Measurements from ENCODE around the gene TSNAX.

Gene TSNAX

DNA sequence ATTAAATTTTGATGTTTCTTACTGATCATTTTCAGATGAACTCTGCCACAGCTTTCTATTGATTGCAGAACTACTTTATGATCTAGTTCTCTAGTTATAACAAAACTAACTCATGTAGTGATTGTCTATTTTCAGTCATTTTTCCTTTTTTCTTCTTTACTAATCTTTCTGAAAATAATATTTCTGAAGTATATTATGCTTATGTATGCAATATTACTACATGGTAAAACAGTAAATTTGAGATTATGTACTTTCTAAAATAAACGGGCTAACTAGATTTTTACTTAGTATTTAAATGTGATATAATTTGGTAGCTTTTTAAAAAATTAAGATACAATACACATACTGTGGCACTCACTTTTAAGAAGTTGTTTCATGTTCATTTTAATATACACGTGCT, 7.6 kb downstream of the TSNAX start:
- Mint-ChIP-seq H3K9me3 (ENCODE audit: low read depth) (no peaks in the 10 kb centered on the region), H3K4me1 (ENCODE audit: low read depth) (peaks cover 49% of the 10 kb centered on the region), H3K36me3 (peaks cover 17% of the 10 kb centered on the region)

GRCh38 chr1:231540847-231541246, 12.4 kb downstream of the TSNAX start:
- H3K9me3 Mint-ChIP-seq (ENCODE audit: low read depth) = no peaks in the 10 kb centered on the region
- H3K27me3 Mint-ChIP-seq = no peaks in the 10 kb centered on the region
- peaks cover 14% of the 10 kb centered on the region for H3K4me1 Mint-ChIP-seq (ENCODE audit: low read depth)
- peaks cover 26% of the 10 kb centered on the region for H3K36me3 Mint-ChIP-seq
- no peak overlapping the region for H3K4me3 Mint-ChIP-seq
- H3K27ac Mint-ChIP-seq = no peak overlapping the region

More for the DNA sequence above, 7.6 kb downstream of the TSNAX start:
- no peaks in the 10 kb centered on the region for H3K27me3 Mint-ChIP-seq
- H3K27ac Mint-ChIP-seq = no peak overlapping the region
- H3K4me3 Mint-ChIP-seq = no peak overlapping the region

DNA sequence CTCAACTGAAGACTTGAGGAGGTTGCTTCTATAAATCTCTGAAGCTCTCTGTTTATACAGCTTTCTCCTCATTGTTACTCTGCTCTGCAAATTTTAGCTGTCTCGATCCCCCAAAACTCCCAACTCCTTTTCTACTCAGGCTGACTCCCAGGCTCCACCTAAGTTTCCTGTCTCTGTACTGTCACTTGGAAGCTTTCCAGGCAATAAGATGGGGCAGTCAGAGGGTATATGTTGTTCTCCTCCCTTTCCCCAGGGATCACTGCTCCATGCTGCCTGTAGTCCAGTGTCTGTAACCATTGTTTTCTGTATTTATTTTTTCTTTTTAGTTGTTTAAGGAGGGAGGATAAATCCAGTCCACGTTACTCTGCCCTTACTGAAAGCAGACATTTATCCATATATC, 13.4 kb downstream of the TSNAX start:
- peaks cover 26% of the 10 kb centered on the region for H3K36me3 Mint-ChIP-seq

DNA sequence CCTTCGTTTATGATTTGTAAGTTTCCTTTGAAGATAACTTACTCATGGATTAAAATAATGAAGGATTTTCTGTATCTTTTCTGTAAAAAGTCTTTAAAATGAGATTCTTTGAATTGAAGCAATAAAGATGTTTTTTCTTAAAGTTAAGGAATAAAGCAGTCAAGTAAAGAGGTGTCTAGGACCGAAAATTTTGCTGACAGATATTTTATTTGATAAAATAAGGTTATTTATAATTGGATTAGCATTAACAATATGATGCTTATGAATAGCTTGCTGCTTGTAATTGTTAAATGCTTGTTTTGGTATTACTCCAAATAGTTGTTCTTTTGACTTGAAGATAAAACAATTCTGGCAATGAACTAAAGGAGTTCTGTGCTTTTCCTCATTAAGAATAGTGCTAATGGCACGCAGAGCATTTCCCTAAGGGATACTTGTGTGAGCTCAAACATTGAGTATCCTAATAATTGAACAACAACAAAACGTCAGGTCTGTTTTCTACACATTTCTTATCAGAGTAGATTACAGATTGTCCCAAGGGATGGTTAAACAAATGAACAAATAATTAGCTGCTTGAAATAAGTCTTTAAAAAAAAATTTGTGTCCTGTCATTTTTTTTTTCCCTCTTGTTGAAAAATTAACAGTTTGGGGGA, 16.6 kb downstream of the TSNAX start:
- peaks cover 11% of the 10 kb centered on the region for H3K4me1 Mint-ChIP-seq (ENCODE audit: low read depth)
- H3K4me3 Mint-ChIP-seq = no peak overlapping the region
- no peaks in the 10 kb centered on the region for H3K9me3 Mint-ChIP-seq (ENCODE audit: low read depth)
- peaks cover 23% of the 10 kb centered on the region for H3K36me3 Mint-ChIP-seq
- H3K27ac Mint-ChIP-seq = no peak overlapping the region
- no peaks in the 10 kb centered on the region for H3K27me3 Mint-ChIP-seq

More for the DNA sequence above, 13.4 kb downstream of the TSNAX start:
- H3K27me3 Mint-ChIP-seq = no peaks in the 10 kb centered on the region
- H3K4me3 Mint-ChIP-seq = no peak overlapping the region
- H3K9me3 Mint-ChIP-seq (ENCODE audit: low read depth) = no peaks in the 10 kb centered on the region
- peaks cover 9% of the 10 kb centered on the region for H3K4me1 Mint-ChIP-seq (ENCODE audit: low read depth)
- H3K27ac Mint-ChIP-seq = no peak overlapping the region

DNA sequence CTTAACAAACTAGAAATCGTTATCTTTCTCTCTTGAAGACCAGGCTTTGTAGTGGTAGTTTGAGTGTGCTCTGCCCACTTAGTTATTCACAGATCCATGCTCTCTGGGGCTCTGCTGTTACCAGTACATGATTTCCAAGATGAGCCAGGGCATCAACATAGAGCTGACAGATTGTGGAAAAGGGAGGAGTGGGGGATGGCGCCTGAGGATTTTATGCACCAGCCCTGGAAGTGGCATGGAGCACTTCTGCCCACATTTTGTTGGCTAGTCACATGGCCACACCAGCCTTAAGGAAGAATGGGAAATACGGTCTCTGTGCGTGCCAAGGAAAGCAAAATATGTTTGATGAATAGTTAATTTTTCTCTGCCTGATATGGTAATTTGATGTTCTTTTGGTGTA, 18.2 kb downstream of the TSNAX start:
- Mint-ChIP-seq H3K4me1 (ENCODE audit: low read depth) (peaks cover 12% of the 10 kb centered on the region), H3K9me3 (ENCODE audit: low read depth) (no peaks in the 10 kb centered on the region), H3K4me3 (no peak overlapping the region), H3K36me3 (peaks cover 13% of the 10 kb centered on the region), H3K27ac (no peak overlapping the region), H3K27me3 (no peaks in the 10 kb centered on the region)

GRCh38 chr1:231549733-231550447, 21.4 kb downstream of the TSNAX start:
- Mint-ChIP-seq H3K9me3 (ENCODE audit: low read depth) (no peaks in the 10 kb centered on the region), H3K27ac (no peak overlapping the region), H3K36me3 (peaks cover 6% of the 10 kb centered on the region), H3K4me1 (ENCODE audit: low read depth) (peaks cover 15% of the 10 kb centered on the region), H3K4me3 (no peak overlapping the region), H3K27me3 (no peaks in the 10 kb centered on the region)

DNA sequence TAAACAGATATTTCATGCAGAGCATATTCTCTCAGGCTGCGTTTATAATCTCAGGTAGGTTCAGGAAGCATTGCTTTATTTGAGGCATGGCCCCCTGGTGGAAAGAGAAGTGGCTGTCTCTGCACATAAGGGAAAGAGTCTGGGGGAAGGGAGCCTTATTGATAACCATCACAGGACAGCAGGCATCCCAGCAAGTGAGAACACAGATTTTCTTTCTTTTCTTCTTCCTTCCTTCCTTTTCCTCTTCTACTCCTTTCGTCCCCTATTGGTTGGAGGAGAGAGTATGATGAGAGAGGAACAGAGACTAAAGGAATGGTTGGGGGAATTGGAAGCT, 21.9 kb downstream of the TSNAX start:
- no peak overlapping the region for H3K4me3 Mint-ChIP-seq
- peaks cover 18% of the 10 kb centered on the region for H3K4me1 Mint-ChIP-seq (ENCODE audit: low read depth)
- no peak overlapping the region for H3K27ac Mint-ChIP-seq
- H3K36me3 Mint-ChIP-seq = peaks cover 10% of the 10 kb centered on the region
- no peaks in the 10 kb centered on the region for H3K27me3 Mint-ChIP-seq
- no peaks in the 10 kb centered on the region for H3K9me3 Mint-ChIP-seq (ENCODE audit: low read depth)

- no peaks in the 10 kb centered on the region for H3K27me3 Mint-ChIP-seq
- H3K4me1 Mint-ChIP-seq (ENCODE audit: low read depth) = peaks cover 31% of the 10 kb centered on the region
- H3K9me3 Mint-ChIP-seq (ENCODE audit: low read depth) = no peaks in the 10 kb centered on the region
- H3K4me3 Mint-ChIP-seq = no peak overlapping the region
- H3K27ac Mint-ChIP-seq = no peak overlapping the region
- H3K36me3 Mint-ChIP-seq = peaks cover 8% of the 10 kb centered on the region
Measured at GRCh38 chr1:231553320-231553719, 24.9 kb downstream of the TSNAX start.

GRCh38 chr1:231554969-231555368, 26.5 kb downstream of the TSNAX start:
- Mint-ChIP-seq H3K4me3 (no peak overlapping the region), H3K27me3 (no peaks in the 10 kb centered on the region), H3K36me3 (peaks cover 7% of the 10 kb centered on the region), H3K4me1 (ENCODE audit: low read depth) (peaks cover 31% of the 10 kb centered on the region), H3K27ac (no peak overlapping the region), H3K9me3 (ENCODE audit: low read depth) (no peaks in the 10 kb centered on the region)

DNA sequence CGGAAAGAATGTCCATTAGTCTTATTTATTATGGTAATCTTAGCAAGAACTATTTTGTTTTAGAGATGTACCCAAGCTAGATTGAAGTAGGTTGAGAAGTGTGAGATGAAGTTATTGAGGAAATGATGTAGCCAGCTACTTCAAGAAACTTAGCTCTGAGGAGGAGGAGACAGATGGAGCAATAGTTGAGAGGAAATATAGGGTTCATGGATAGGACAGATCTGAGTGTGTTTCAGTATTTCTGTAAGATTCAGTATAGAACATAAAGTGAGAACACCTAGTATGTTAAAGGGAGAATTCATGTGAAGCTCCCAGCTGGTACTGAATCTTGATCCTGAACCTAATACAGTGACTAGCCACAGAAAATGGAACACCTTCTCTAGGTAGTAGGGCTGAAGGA, 28.9 kb downstream of the TSNAX start:
- Mint-ChIP-seq H3K27ac (no peak overlapping the region), H3K27me3 (no peaks in the 10 kb centered on the region)

GRCh38 chr1:231557898-231558707, 29.6 kb downstream of the TSNAX start:
- no peak overlapping the region for H3K4me3 Mint-ChIP-seq
- H3K27ac Mint-ChIP-seq = no peak overlapping the region
- H3K27me3 Mint-ChIP-seq = no peaks in the 10 kb centered on the region
- peaks cover 15% of the 10 kb centered on the region for H3K36me3 Mint-ChIP-seq
- peaks cover 26% of the 10 kb centered on the region for H3K4me1 Mint-ChIP-seq (ENCODE audit: low read depth)
- H3K9me3 Mint-ChIP-seq (ENCODE audit: low read depth) = no peaks in the 10 kb centered on the region

More for the DNA sequence above, 28.9 kb downstream of the TSNAX start:
- Mint-ChIP-seq H3K4me1 (ENCODE audit: low read depth) (peaks cover 26% of the 10 kb centered on the region), H3K9me3 (ENCODE audit: low read depth) (no peaks in the 10 kb centered on the region), H3K36me3 (peaks cover 13% of the 10 kb centered on the region), H3K4me3 (no peak overlapping the region)

GRCh38 chr1:231558708-231559185, 30.3 kb downstream of the TSNAX start:
- H3K4me1 Mint-ChIP-seq (ENCODE audit: low read depth) = peaks cover 26% of the 10 kb centered on the region
- peak overlapping the region; percentile 41 for H3K27ac Mint-ChIP-seq
- no peaks in the 10 kb centered on the region for H3K27me3 Mint-ChIP-seq
- no peak overlapping the region for H3K4me3 Mint-ChIP-seq
- peaks cover 18% of the 10 kb centered on the region for H3K36me3 Mint-ChIP-seq
- no peaks in the 10 kb centered on the region for H3K9me3 Mint-ChIP-seq (ENCODE audit: low read depth)

DNA sequence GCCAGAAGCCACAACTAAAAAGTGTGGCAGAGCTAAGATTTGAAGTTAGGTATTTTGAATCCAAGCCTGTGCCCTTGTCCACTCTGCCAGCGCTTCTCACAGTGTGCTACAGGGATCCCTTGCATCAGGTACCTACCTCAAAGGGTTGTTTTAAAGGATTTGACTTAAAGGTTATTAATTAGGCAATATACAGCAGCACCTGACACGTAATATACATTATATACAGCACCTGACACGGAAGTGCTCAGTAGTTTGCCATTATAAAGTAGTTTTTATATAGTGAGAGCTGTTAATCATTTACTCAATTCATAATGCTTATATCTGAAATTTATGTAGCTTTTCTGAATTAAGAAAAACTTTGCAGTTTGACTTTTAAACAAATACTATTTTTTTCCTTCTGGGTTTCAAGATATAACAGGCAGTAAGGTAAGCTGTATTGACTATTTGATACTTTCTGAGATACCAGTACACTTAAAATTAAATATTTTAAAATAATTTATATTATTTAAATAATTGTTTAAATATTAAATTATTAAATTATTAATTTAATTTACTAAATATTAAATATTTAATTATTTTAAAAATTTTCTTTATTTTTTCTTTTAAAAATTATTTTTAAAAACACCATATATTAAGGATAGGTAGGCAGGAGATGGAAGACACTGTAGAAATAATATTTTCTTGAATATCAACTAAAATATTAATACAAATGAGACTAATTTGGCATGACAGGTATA, 33.3 kb downstream of the TSNAX start:
- Mint-ChIP-seq H3K36me3 (peaks cover 12% of the 10 kb centered on the region), H3K27ac (no peak overlapping the region), H3K9me3 (ENCODE audit: low read depth) (no peaks in the 10 kb centered on the region), H3K4me1 (ENCODE audit: low read depth) (peaks cover 14% of the 10 kb centered on the region), H3K27me3 (no peaks in the 10 kb centered on the region), H3K4me3 (no peak overlapping the region)

GRCh38 chr1:231563247-231563646, 34.8 kb downstream of the TSNAX start:
- Mint-ChIP-seq H3K4me3 (no peak overlapping the region), H3K4me1 (ENCODE audit: low read depth) (peaks cover 4% of the 10 kb centered on the region), H3K27me3 (no peaks in the 10 kb centered on the region), H3K9me3 (ENCODE audit: low read depth) (peaks cover 4% of the 10 kb centered on the region), H3K36me3 (peaks cover 22% of the 10 kb centered on the region), H3K27ac (no peak overlapping the region)

Measured in activated naive CD8-positive, alpha-beta T cell (primary cell).